DND-41 (cell line): ENCODE data around the gene FBXW8.

Experiments
- ATAC-seq: fragments of 200-7000 bp; cut with Tn5 transposase; 3 replicates; pipeline ENCODE4 v1.9.1; 2021; ENCODE audit warnings: low read depth; ENCODE audit not compliant: insufficient read depth
- DNase-seq: peaks from one replicate; pipeline ENCODE4 v3.0.0-alpha.2; 2020
- H2AFZ ChIP-seq: 2 replicates; pipeline ENCODE4 v1.6.0; 2012; ENCODE audit warnings: low read depth, low read length
- H3K27ac ChIP-seq: 2 replicates; pipeline ENCODE4 v1.5.1; 2012; ENCODE audit warnings: low read length, inconsistent platforms
- H3K27me3 ChIP-seq: fragments of 200-600 bp; sonication (generic); 2 replicates; pipeline ENCODE4 v1.6.0; 2012; ENCODE audit warnings: low read length, mild to moderate bottlenecking, inconsistent platforms; ENCODE audit not compliant: insufficient read depth, poor library complexity
- H3K36me3 ChIP-seq: 2 replicates; pipeline ENCODE4 v1.5.1; 2012; ENCODE audit warnings: low read length, inconsistent platforms; ENCODE audit not compliant: insufficient read depth
- H3K4me1 ChIP-seq: 2 replicates; pipeline ENCODE4 v1.5.1; 2012; ENCODE audit warnings: mild to moderate bottlenecking, low read length; ENCODE audit not compliant: insufficient read depth
- H3K4me2 ChIP-seq: 2 replicates; pipeline ENCODE4 v1.6.0; 2012; ENCODE audit warnings: mild to moderate bottlenecking, moderate library complexity, low read length, inconsistent platforms; ENCODE audit not compliant: insufficient read depth
- H3K4me3 ChIP-seq, 2 experiments: fragments of 200-600 bp in 1 of 2; shearing (Covaris generic) in 1 of 2; 2 replicates each; pipeline ENCODE4 v1.5.1; 2012 to 2016; ENCODE audit warnings: inconsistent platforms in 2 of 2, low read length in 2 of 2, mild to moderate bottlenecking in 2 of 2, low read depth in 1 of 2, moderate library complexity in 1 of 2
- H3K79me2 ChIP-seq: 2 replicates; pipeline ENCODE4 v1.6.0; 2012; ENCODE audit warnings: low read length, inconsistent platforms; ENCODE audit not compliant: insufficient read depth
- H3K9ac ChIP-seq: 2 replicates; pipeline ENCODE4 v1.6.0; 2012; ENCODE audit warnings: low read depth, mild to moderate bottlenecking, inconsistent platforms, low read length, moderate library complexity
- H3K9me3 ChIP-seq: 2 replicates; pipeline ENCODE4 v1.5.1; 2012; ENCODE audit warnings: low read length, moderate library complexity, mild to moderate bottlenecking, inconsistent platforms; ENCODE audit not compliant: insufficient read depth, severe bottlenecking
- H4K20me1 ChIP-seq: 2 replicates; pipeline ENCODE4 v1.6.0; 2012; ENCODE audit warnings: low read length; ENCODE audit not compliant: insufficient read depth
- EZH2 ChIP-seq: IDR thresholded peaks from 3 replicates; pipeline ENCODE4 v1.6.1; 2012; ENCODE audit warnings: borderline replicate concordance, low read depth, mild to moderate bottlenecking, moderate library complexity, low read length, inconsistent platforms; ENCODE audit not compliant: severe bottlenecking
- TF ChIP-seq, protein P1 (sequence below): IDR thresholded peaks from 2 replicates; pipeline ENCODE4 v1.5.1; 2012; ENCODE audit warnings: borderline replicate concordance, low read length, moderate library complexity, mild to moderate bottlenecking; ENCODE audit not compliant: poor library complexity, severe bottlenecking; ENCODE audit errors: extremely low read depth

Gene FBXW8

DNA sequence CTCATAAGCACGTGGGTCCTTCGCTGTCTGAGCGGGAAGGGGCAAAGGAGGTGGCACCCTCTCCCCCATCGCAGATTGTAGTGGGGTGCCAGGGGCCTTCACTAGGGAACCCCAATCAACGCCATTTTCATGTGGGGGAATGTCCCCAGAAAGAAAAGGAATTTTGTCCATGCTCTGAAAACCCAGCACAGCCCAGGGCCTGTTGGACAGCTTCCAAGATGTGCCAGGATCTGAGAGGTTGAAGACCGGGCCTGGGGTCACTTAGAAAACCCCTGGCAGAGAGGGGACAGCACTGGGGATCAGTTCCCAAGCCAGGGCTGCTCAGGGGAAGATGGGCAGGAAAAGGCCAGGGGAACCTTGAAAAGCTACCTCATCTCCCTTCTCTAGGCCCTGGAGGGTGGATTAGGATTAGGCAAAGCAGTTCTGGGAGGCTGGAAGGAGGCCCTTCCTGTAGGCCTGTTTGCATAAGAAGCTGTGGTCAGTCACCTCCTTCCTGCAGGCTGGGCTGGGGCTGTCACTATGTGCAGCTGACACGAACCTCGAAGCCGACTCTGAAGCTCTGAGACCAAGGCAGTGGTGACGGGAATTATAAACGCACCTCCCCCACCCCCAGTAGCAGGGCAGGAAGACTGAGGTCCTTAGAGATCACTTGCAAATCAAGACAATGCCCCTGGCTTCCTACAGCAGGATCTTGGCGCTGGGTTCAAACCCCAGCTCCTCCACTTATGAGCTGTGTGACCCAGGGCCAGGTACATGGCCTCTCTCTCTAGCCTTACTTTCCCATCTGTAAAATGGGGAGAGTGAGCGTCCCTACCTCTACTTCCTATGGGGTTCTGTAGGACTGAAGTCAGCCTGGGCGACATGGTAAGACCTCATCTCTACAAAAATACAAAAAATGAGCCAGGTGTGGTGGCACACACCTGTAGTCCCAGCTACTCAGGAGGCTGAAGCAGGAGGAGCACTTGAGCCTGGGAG lies 159.5 kb downstream of the FBXW8 start:
- peak; percentile 28; the same call in 1 of the 3 replicates for ATAC-seq
- Histone ChIP-seq H2AFZ (no peak overlapping the region), H3K79me2 (peaks cover 15% of the 10 kb centered on the region), H4K20me1 (no peaks in the 10 kb centered on the region), H3K4me2 (no peak overlapping the region), H3K9me3 (no peaks in the 10 kb centered on the region), H3K27me3 (no peaks in the 10 kb centered on the region), H3K9ac (no peak overlapping the region), H3K4me1 (peaks cover 30% of the 10 kb centered on the region), H3K36me3 (peaks cover 47% of the 10 kb centered on the region), H3K4me3 (no peak overlapping the region), H3K27ac (peak overlapping the region; percentile 65)
- no peak for TF ChIP-seq EZH2
- TF ChIP-seq, protein P1, sequence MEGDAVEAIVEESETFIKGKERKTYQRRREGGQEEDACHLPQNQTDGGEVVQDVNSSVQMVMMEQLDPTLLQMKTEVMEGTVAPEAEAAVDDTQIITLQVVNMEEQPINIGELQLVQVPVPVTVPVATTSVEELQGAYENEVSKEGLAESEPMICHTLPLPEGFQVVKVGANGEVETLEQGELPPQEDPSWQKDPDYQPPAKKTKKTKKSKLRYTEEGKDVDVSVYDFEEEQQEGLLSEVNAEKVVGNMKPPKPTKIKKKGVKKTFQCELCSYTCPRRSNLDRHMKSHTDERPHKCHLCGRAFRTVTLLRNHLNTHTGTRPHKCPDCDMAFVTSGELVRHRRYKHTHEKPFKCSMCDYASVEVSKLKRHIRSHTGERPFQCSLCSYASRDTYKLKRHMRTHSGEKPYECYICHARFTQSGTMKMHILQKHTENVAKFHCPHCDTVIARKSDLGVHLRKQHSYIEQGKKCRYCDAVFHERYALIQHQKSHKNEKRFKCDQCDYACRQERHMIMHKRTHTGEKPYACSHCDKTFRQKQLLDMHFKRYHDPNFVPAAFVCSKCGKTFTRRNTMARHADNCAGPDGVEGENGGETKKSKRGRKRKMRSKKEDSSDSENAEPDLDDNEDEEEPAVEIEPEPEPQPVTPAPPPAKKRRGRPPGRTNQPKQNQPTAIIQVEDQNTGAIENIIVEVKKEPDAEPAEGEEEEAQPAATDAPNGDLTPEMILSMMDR: no peak
- DNase-seq: peak; percentile 43

DNA sequence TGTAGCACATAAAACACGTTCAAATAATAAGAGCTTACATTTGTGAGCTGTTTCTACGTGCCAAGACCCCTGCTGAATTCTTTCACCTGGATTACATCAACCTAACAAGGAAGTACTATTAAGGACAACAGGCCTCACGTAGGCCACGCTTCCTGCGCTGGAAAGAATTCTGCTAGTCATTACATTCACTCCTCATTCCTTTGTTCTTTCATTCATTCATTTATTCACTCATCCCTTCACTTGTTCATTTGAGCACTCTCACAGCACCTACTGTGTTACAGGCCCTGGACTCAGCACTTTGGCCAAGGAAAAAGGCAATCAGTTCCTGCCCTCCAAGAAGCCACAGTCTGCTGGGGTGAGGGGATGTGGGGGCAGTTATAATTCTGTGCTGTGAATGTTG lies 160.3 kb downstream of the FBXW8 start:
- peaks cover 50% of the 10 kb centered on the region for H3K36me3 ChIP-seq
- no peak for ATAC-seq
- no peak overlapping the region for H3K4me3 ChIP-seq
- no peak overlapping the region for H3K9ac ChIP-seq
- DNase-seq: no peak
- no peak overlapping the region for H2AFZ ChIP-seq
- H3K9me3 ChIP-seq: no peaks in the 10 kb centered on the region
- H3K4me1 ChIP-seq: peaks cover 23% of the 10 kb centered on the region
- H3K27ac ChIP-seq: peak overlapping the region; percentile 63
- H3K27me3 ChIP-seq: no peaks in the 10 kb centered on the region
- H3K79me2 ChIP-seq: peaks cover 20% of the 10 kb centered on the region
- no peaks in the 10 kb centered on the region for H4K20me1 ChIP-seq
- H3K4me2 ChIP-seq: no peak overlapping the region
- TF ChIP-seq EZH2: no peak
- TF ChIP-seq, protein P1: no peak

DNA sequence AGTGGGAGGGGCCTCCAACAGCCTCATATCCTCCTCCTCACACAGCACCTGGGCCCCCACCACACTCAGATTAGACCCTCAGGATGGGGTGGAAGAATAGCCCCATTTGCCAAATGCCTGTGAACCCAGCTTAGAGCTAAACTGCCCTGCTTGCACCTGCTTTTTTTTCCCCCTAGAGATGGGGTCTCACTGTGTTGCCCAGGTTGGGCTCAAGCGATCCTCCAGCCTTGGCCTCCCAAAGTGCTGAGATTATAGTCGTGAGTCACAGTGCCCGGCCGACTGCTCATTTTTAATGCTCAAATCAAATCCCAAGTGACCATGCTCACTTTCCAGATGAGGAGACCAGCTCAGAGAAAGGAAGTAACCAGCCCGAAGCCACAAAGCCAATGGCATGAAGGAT lies 161.4 kb downstream of the FBXW8 start:
- no peak overlapping the region for H3K4me2 ChIP-seq
- no peak overlapping the region for H3K4me3 ChIP-seq
- TF ChIP-seq, protein P1: no peak
- TF ChIP-seq EZH2: no peak
- no peaks in the 10 kb centered on the region for H3K27me3 ChIP-seq
- DNase-seq (no peak), ATAC-seq (no peak)
- no peak overlapping the region for H2AFZ ChIP-seq
- no peaks in the 10 kb centered on the region for H4K20me1 ChIP-seq
- no peak overlapping the region for H3K9ac ChIP-seq
- H3K9me3 ChIP-seq: no peaks in the 10 kb centered on the region
- peaks cover 24% of the 10 kb centered on the region for H3K4me1 ChIP-seq
- H3K36me3 ChIP-seq: peaks cover 50% of the 10 kb centered on the region
- H3K27ac ChIP-seq: no peak overlapping the region
- peaks cover 29% of the 10 kb centered on the region for H3K79me2 ChIP-seq
